ENCODE data around the gene PGM2L1.

Gene PGM2L1

GRCh38 chr11:74306435-74307175 is 91.6 kb downstream of the PGM2L1 start (continued):
- no peak for TF ChIP-seq ZNF704 (tag by site-specific recombination; IDR thresholded peaks at IDR 0.05)
- no peak for TF ChIP-seq ZNF776 (tag by site-specific recombination; IDR thresholded peaks at IDR 0.05; ENCODE audit: borderline replicate concordance)

- Histone ChIP-seq H3K9me3 (ENCODE audit: control insufficient read depth, insufficient read depth, low read depth, low read length) (no peaks in the 10 kb centered on the region), H3K27ac (ENCODE audit: extremely low read depth, low read depth, low read length) (no peak overlapping the region), H3K4me3 (ENCODE audit: low read depth, low read length) (no peak overlapping the region), H3K36me3 (ENCODE audit: control insufficient read depth in 2 of 2, insufficient read depth in 1 of 2, low read length in 2 of 2) (no peaks in the 10 kb centered on the region), H3K4me1 (ENCODE audit: control insufficient read depth, insufficient read depth, low read length) (no peaks in the 10 kb centered on the region)
- TF ChIP-seq ZNF837 (tag by site-specific recombination; IDR thresholded peaks at IDR 0.05) (no peak), TRIM28 (IDR thresholded peaks at IDR 0.05; ENCODE audit: borderline replicate concordance, low read length) (no peak)
- POLR2A ChIA-PET: interaction anchor here (0.6 to 0.7 kb wide), 2 partner anchors 27 to 194 kb away, joined by 3 read pairs; no protein-coding TSS in a partner anchor
- CTCF ChIA-PET: interaction anchor here (0.7 to 1.2 kb wide), 4 partner anchors 22 to 86 kb away, joined by 3 read pairs; no protein-coding TSS in a partner anchor
These were observed 99.2 kb downstream of the PGM2L1 start for GRCh38 chr11:74299015-74299414.

GRCh38 chr11:74297484-74297883 is 100.7 kb downstream of the PGM2L1 start:
- no peaks in the 10 kb centered on the region for H3K9me3 ChIP-seq (ENCODE audit: control insufficient read depth, insufficient read depth, low read depth, low read length)
- no peaks in the 10 kb centered on the region for H3K36me3 ChIP-seq (ENCODE audit: control insufficient read depth in 2 of 2, insufficient read depth in 1 of 2, low read length in 2 of 2)
- ChIA-PET CTCF (interaction anchor here (0.5 to 1.0 kb wide), 2 partner anchors 24 to 635 kb away, joined by 3 read pairs; no protein-coding TSS in a partner anchor), POLR2A (no interaction called here)
- H3K27ac ChIP-seq (ENCODE audit: extremely low read depth, low read depth, low read length): no peak overlapping the region
- H3K4me1 ChIP-seq (ENCODE audit: control insufficient read depth, insufficient read depth, low read length): no peaks in the 10 kb centered on the region
- no peak overlapping the region for H3K4me3 ChIP-seq (ENCODE audit: low read depth, low read length)
- no peak for TF ChIP-seq SP7 (tag by site-specific recombination; IDR thresholded peaks at IDR 0.05)
- no peak for TF ChIP-seq ZNF292 (tag by site-specific recombination; IDR thresholded peaks at IDR 0.05; ENCODE audit: borderline replicate concordance, low read depth)
- no peak for TF ChIP-seq RBAK (tag by site-specific recombination; IDR thresholded peaks at IDR 0.05)
- TF ChIP-seq ELK4 (IDR thresholded peaks at IDR 0.05; ENCODE audit: borderline replicate concordance, low read depth, low read length): no peak
- TF ChIP-seq ZNF214 (tag by site-specific recombination; IDR thresholded peaks at IDR 0.05; ENCODE audit: borderline replicate concordance): no peak
- TF ChIP-seq SP2 (tag by site-specific recombination; IDR thresholded peaks at IDR 0.05): no peak
- no peak for TF ChIP-seq INSM2 (tag by site-specific recombination; IDR thresholded peaks at IDR 0.05)
- no peak for TF ChIP-seq ZNF37A (tag by site-specific recombination; IDR thresholded peaks at IDR 0.05)
- TF ChIP-seq ZNF76 (tag by site-specific recombination; IDR thresholded peaks at IDR 0.05; ENCODE audit: borderline replicate concordance, low read depth): no peak
- no peak for TF ChIP-seq ZNF830 (tag by site-specific recombination; IDR thresholded peaks at IDR 0.05; ENCODE audit: low read depth)
- no peak for TF ChIP-seq ZBTB26 (tag by site-specific recombination; optimal IDR thresholded peaks at IDR 0.05)
- TF ChIP-seq ZNF155 (tag by site-specific recombination; IDR thresholded peaks at IDR 0.05): no peak
- no peak for TF ChIP-seq ZSCAN4 (tag by site-specific recombination; IDR thresholded peaks at IDR 0.05)
- no peak for TF ChIP-seq ZNF513 (tag by site-specific recombination; IDR thresholded peaks at IDR 0.05)
- no peak for TF ChIP-seq ZNF449 (tag by site-specific recombination; IDR thresholded peaks at IDR 0.05)
- TF ChIP-seq KLF17 (tag by site-specific recombination; IDR thresholded peaks at IDR 0.05): no peak
- TF ChIP-seq ZNF19 (tag by site-specific recombination; IDR thresholded peaks at IDR 0.05; ENCODE audit: low read depth): no peak

All from HEK293 (cell line).